HG02943 (cell line): ENCODE data around the gene USP36.

ENCODE experiments used
- ATAC-seq: cut with Tn5 transposase; IDR thresholded peaks from one replicate; pipeline ENCODE4 v1.9.1; 2021; ENCODE audit warnings: mild to moderate bottlenecking, low read depth, moderate library complexity; ENCODE audit not compliant: unreplicated experiment

The USP36 gene

DNA sequence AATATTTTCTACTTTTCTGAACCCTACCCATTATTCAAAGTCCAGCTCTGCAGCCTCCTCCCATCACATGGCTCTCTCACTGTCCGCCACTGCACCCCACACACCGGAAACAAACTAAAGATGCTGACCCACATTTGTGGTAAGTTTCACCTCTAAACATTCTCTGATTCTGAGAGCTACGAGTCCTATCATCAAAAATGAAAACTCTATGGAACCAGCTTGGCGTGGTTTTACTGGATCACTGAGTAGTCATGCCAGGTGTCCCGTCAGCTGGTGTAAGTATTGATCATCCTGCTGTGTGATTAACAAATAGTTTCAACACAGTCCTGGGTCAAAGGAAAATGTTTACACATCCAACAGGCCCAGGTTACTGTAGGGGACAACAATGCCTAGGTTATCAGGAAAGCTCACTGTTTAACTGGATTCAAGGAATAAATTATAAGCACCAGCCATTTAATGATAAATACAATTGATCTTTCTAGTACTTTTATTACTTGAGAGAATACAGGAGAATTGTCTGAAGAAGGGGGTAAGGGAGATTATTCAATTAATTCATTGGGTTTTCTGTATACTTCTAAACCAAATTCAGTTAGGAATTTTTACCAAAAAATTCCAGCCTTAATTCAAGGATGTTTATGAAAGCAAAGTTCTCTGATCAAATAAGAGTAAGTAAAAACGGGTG is 92.4 kb downstream of the USP36 start:
- ATAC-seq = no peak

GRCh38 chr17:78747488-78747887 is 93.1 kb downstream of the USP36 start:
- no peak for ATAC-seq

GRCh38 chr17:78746949-78747269 is 93.7 kb downstream of the USP36 start:
- ATAC-seq = no peak

DNA sequence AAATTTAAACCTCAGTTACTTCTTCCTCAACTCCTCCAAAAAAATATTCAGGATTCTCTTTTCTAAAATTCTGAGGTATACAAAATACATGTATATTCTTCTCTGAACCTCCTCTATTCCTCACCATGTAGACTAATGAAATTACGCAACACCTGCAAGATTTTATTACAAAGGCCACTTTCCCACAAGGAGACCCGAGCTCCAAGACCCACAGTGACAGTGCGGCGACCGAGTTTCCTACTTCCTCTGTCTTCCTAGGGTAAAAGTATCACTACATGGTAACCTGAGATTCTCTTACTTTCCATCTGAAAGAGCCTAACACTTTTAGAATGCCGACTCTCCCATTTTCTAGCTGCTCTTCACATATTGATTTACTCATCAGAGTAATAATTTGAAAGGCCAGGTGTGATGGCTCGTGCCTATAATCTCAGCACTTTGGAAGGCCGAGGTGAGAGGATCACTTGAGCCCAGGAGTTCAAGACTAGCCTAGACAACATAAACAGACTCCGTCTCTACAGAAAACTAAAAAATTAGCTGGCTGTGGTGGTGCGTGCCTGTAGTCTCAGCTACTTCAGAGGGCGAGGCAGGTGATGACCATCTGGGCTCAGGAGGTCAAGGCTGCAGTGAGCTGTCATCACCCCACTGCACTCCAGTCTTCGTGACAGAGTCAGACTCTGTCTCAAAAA is 94.2 kb downstream of the USP36 start:
- ATAC-seq = no peak
